Suppressor macrophage treated with lipopolysaccharide for 1 hour (primary cell): ENCODE results near the gene MKRN3.
A peak's percentile ranks its signal among the peaks of the same experiment; 100 is the strongest.

ENCODE experiments used
- DNase-seq, 3 donors: peaks; one replicate each; pipeline ENCODE4 v3.0.0-alpha.2; 2020 to 2022

Gene MKRN3

GRCh38 chr15:23565395-23566070, at the start of gene MKRN3:
Gene MKRN3 (plus strand): TSS chr15:23565674. CDS start chr15:23565783, 109 bp downstream.
- DNase-seq = peak in 1 of 3 donors; percentile 22

- no peak for DNase-seq
Measured at GRCh38 chr15:23516866-23517265, 48.6 kb upstream of the MKRN3 start.

- no peak for DNase-seq
Measured at GRCh38 chr15:23518104-23518503, 47.4 kb upstream of the MKRN3 start.

GRCh38 chr15:23524816-23525215, 40.7 kb upstream of the MKRN3 start:
- no peak for DNase-seq

- DNase-seq = no peak
Measured at GRCh38 chr15:23529891-23530290, 35.6 kb upstream of the MKRN3 start.

- no peak for DNase-seq
Measured at GRCh38 chr15:23532024-23532423, 33.5 kb upstream of the MKRN3 start.

- DNase-seq = no peak
Measured at GRCh38 chr15:23536659-23537058, 28.8 kb upstream of the MKRN3 start.

GRCh38 chr15:23538648-23539047, 26.8 kb upstream of the MKRN3 start:
- no peak for DNase-seq

- no peak for DNase-seq
Measured at GRCh38 chr15:23539892-23540291, 25.6 kb upstream of the MKRN3 start.

- no peak for DNase-seq
Measured at GRCh38 chr15:23546158-23546557, 19.3 kb upstream of the MKRN3 start.

GRCh38 chr15:23548071-23548470, 17.4 kb upstream of the MKRN3 start:
- DNase-seq = no peak

GRCh38 chr15:23561914-23562313, 3.6 kb upstream of the MKRN3 start:
- no peak for DNase-seq

- DNase-seq = no peak
Measured at GRCh38 chr15:23564821-23565394, 566 bp upstream of the MKRN3 start.

- no peak for DNase-seq
Measured at GRCh38 chr15:23566071-23566554, 639 bp downstream of the MKRN3 start.

- no peak for DNase-seq
Measured at GRCh38 chr15:23566651-23567050, 1.2 kb downstream of the MKRN3 start.

GRCh38 chr15:23567921-23568320, 2.4 kb downstream of the MKRN3 start:
- no peak for DNase-seq

GRCh38 chr15:23569151-23569925, 3.9 kb downstream of the MKRN3 start:
- DNase-seq = no peak

GRCh38 chr15:23570486-23570885, 5.0 kb downstream of the MKRN3 start:
- no peak for DNase-seq

- no peak for DNase-seq
Measured at GRCh38 chr15:23572844-23573243, 7.4 kb downstream of the MKRN3 start.

GRCh38 chr15:23574742-23575141, 9.3 kb downstream of the MKRN3 start:
- no peak for DNase-seq

GRCh38 chr15:23576061-23576460, 10.6 kb downstream of the MKRN3 start:
- no peak for DNase-seq

- DNase-seq = no peak
Measured at GRCh38 chr15:23578521-23579150, 13.2 kb downstream of the MKRN3 start.

- DNase-seq = no peak
Measured at GRCh38 chr15:23588268-23588667, 22.8 kb downstream of the MKRN3 start.
